Liver (tissue), 9 donors: ENCODE results near the gene TOMT. TPM values are rescaled to one million over a fixed set of nuclear protein-coding genes. Genes with fewer than 3 reads are reported as not detected.

Experiments used
- DNase-seq: peaks from one replicate; pipeline ENCODE4 v3.0.0-alpha.2; 2017; ENCODE audit warnings: low spot score
- H3K27ac ChIP-seq, 2 donors: one replicate each; pipeline ENCODE4 v1.7.0; 2013; ENCODE audit warnings: inconsistent platforms in 2 of 2, low read length in 2 of 2, control low read depth in 1 of 2, low read depth in 1 of 2, mild to moderate bottlenecking in 1 of 2
- H3K27me3 ChIP-seq, 4 donors: one replicate each; pipeline versions ENCODE4 v1.6.1 to v1.7.0; 2013; ENCODE audit warnings: low read length in 3 of 4, inconsistent platforms in 1 of 4, mild to moderate bottlenecking in 1 of 4, moderate library complexity in 1 of 4; ENCODE audit not compliant: control insufficient read depth in 4 of 4, insufficient read depth in 4 of 4
- H3K36me3 ChIP-seq, 4 donors: one replicate each; pipeline versions ENCODE4 v1.6.1 to v1.7.0; 2013; ENCODE audit warnings: low read length in 3 of 4, mild to moderate bottlenecking in 3 of 4, low read depth in 1 of 4, moderate library complexity in 1 of 4; ENCODE audit not compliant: control insufficient read depth in 4 of 4, insufficient read depth in 3 of 4
- H3K4me1 ChIP-seq, 4 donors: one replicate each; pipeline versions ENCODE4 v1.6.1 to v1.7.0; 2013; ENCODE audit warnings: low read length in 3 of 4, mild to moderate bottlenecking in 3 of 4, moderate library complexity in 1 of 4; ENCODE audit not compliant: control insufficient read depth in 4 of 4, insufficient read depth in 4 of 4
- H3K4me3 ChIP-seq, 3 donors: one replicate each; pipeline versions ENCODE4 v1.6.1 to v1.7.0; 2013; ENCODE audit warnings: low read length in 3 of 3, control low read depth in 1 of 3, low read depth in 1 of 3, mild to moderate bottlenecking in 1 of 3
- H3K9ac ChIP-seq, 2 donors: one replicate each; pipeline ENCODE4 v1.7.0; 2013; ENCODE audit warnings: low read length in 2 of 2, mild to moderate bottlenecking in 2 of 2, moderate library complexity in 2 of 2, control low read depth in 1 of 2, low read depth in 1 of 2
- H3K9me3 ChIP-seq, 4 donors: one replicate each; pipeline versions ENCODE4 v1.6.1 to v1.7.0; 2013; ENCODE audit warnings: low read length in 3 of 4; ENCODE audit not compliant: control insufficient read depth in 4 of 4
- EGR1 ChIP-seq, 2 donors: IDR thresholded peaks; 2 replicates each; pipeline ENCODE4 v1.6.1; 2016 to 2018; ENCODE audit warnings: antibody characterized with exemption in 2 of 2, low read depth in 2 of 2
- FOXA1 ChIP-seq: IDR thresholded peaks from 2 replicates; pipeline ENCODE4 v1.6.1; 2016; ENCODE audit warnings: antibody characterized with exemption
- FOXA2 ChIP-seq: IDR thresholded peaks from 2 replicates; pipeline ENCODE4 v1.6.1; 2016; ENCODE audit warnings: antibody characterized with exemption
- GABPA ChIP-seq, 2 donors: IDR thresholded peaks in 1 of 2; conservative IDR thresholded peaks in 1 of 2; 2 replicates each; pipeline ENCODE4 v1.6.1; 2016; ENCODE audit warnings: antibody characterized with exemption in 2 of 2, mild to moderate bottlenecking in 1 of 2, moderate library complexity in 1 of 2
- HNF4A ChIP-seq, 2 donors: conservative IDR thresholded peaks; 2 replicates each; pipeline ENCODE4 v1.6.1; 2016; ENCODE audit warnings: antibody characterized with exemption in 2 of 2, mild to moderate bottlenecking in 2 of 2
- HNF4G ChIP-seq: IDR thresholded peaks from 2 replicates; pipeline ENCODE4 v1.6.1; 2016; ENCODE audit warnings: antibody characterized with exemption
- JUND ChIP-seq, 2 donors: IDR thresholded peaks; 2 replicates each; pipeline ENCODE4 v1.6.1; 2016; ENCODE audit warnings: antibody characterized with exemption in 2 of 2
- NR2F2 ChIP-seq: IDR thresholded peaks from 2 replicates; pipeline ENCODE4 v1.6.1; 2016; ENCODE audit warnings: antibody characterized with exemption
- RAD21 ChIP-seq, 2 donors: IDR thresholded peaks; 2 replicates each; pipeline ENCODE4 v1.6.1; 2016; ENCODE audit warnings: antibody characterized with exemption in 2 of 2, mild to moderate bottlenecking in 2 of 2
- RXRA ChIP-seq, 2 donors: IDR thresholded peaks; 2 replicates each; pipeline ENCODE4 v1.6.1; 2017 to 2018; ENCODE audit warnings: antibody characterized with exemption in 2 of 2, mild to moderate bottlenecking in 1 of 2
- SP1 ChIP-seq: IDR thresholded peaks from 2 replicates; pipeline ENCODE4 v1.6.1; 2018; ENCODE audit warnings: antibody characterized with exemption, mild to moderate bottlenecking
- TAF1 ChIP-seq: conservative IDR thresholded peaks from 2 replicates; pipeline ENCODE4 v1.6.1; 2016; ENCODE audit warnings: antibody characterized with exemption, mild to moderate bottlenecking
- YY1 ChIP-seq: IDR thresholded peaks from 2 replicates; pipeline ENCODE4 v1.6.1; 2016; ENCODE audit warnings: antibody characterized with exemption, mild to moderate bottlenecking
- WGBS: extraction: QIAGEN DNeasy Blood & Tissue Kit; methylation state at CpG from one replicate; pipeline ENCODE4 v1.1.7; 2013; 5-methylcytosine and 5-hydroxymethylcytosine counted together
- polyA plus RNA-seq, 2 donors: library from polyadenylated mRNA; stranded (reverse) in 1 of 2; unstranded in 1 of 2; fragments of 200-250 nt in 1 of 2; fragments of >200 nt in 1 of 2; fragmentation: Nextera tagmentation in 1 of 2; extraction: Ambion mirVana in 1 of 2; gene quantifications; one replicate each; pipeline versions ENCODE4 v1.2.1 to v1.2.3, GENCODE V29; 2013 to 2015
- total RNA-seq, 2 donors: library from RNA; depleted of rRNA; stranded (reverse); fragments of >200 nt; gene quantifications; one replicate each; pipeline ENCODE4 v1.2.3, GENCODE V29; 2014
- TF ChIP-seq, protein P1 (sequence below): IDR thresholded peaks from 2 replicates; pipeline ENCODE4 v1.6.1; 2016; ENCODE audit warnings: antibody characterized with exemption, mild to moderate bottlenecking
- TF ChIP-seq, protein P2 (sequence below): IDR thresholded peaks from 2 replicates; pipeline ENCODE4 v1.6.1; 2016; ENCODE audit warnings: antibody characterized with exemption
- TF ChIP-seq, protein P3 (sequence below): IDR thresholded peaks from 2 replicates; pipeline ENCODE4 v1.6.1; 2016; ENCODE audit warnings: antibody characterized with exemption
- TF ChIP-seq, protein P4 (sequence below): IDR thresholded peaks from 2 replicates; pipeline ENCODE4 v1.6.1; 2016; ENCODE audit warnings: antibody characterized with exemption
- TF ChIP-seq, protein P5 (sequence below): fragments of 150-350 bp; IDR thresholded peaks from 2 replicates; pipeline ENCODE4 v1.5.1; 2017; ENCODE audit warnings: improper control_type of control experiment, low read depth, low read length; ENCODE audit not compliant: missing input control
- donor health status: healthy.
- donor health status: healthy.
- donor health status: healthy.
- donor health status: healthy.
- donor health status: healthy.

Gene TOMT
- total and polyA plus RNA-seq, 4 donors = 0.33 TPM; not detected in 3

DNA sequence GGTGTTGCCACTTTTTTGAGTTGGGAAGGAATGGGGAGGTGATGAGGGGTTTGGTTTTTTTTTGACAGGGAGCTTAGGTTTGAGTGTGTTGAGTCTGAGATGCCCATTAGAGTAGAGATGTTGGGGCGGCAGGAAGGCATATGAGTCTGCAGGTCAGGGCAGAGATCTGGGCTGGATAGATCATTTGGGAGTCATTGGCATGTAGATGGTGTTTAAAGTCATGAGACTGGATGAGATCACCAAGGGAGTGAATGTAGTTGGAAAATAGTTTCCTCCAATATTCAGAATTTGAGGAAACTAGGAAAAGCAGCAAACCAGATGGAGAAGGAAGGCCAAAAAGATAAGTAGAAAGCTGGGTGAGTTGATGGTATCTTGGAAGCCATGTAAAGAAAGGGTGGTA lies 8.8 kb downstream of the TOMT start (continued):
- TF ChIP-seq, protein P1, sequence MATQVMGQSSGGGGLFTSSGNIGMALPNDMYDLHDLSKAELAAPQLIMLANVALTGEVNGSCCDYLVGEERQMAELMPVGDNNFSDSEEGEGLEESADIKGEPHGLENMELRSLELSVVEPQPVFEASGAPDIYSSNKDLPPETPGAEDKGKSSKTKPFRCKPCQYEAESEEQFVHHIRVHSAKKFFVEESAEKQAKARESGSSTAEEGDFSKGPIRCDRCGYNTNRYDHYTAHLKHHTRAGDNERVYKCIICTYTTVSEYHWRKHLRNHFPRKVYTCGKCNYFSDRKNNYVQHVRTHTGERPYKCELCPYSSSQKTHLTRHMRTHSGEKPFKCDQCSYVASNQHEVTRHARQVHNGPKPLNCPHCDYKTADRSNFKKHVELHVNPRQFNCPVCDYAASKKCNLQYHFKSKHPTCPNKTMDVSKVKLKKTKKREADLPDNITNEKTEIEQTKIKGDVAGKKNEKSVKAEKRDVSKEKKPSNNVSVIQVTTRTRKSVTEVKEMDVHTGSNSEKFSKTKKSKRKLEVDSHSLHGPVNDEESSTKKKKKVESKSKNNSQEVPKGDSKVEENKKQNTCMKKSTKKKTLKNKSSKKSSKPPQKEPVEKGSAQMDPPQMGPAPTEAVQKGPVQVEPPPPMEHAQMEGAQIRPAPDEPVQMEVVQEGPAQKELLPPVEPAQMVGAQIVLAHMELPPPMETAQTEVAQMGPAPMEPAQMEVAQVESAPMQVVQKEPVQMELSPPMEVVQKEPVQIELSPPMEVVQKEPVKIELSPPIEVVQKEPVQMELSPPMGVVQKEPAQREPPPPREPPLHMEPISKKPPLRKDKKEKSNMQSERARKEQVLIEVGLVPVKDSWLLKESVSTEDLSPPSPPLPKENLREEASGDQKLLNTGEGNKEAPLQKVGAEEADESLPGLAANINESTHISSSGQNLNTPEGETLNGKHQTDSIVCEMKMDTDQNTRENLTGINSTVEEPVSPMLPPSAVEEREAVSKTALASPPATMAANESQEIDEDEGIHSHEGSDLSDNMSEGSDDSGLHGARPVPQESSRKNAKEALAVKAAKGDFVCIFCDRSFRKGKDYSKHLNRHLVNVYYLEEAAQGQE = no peak

DNA sequence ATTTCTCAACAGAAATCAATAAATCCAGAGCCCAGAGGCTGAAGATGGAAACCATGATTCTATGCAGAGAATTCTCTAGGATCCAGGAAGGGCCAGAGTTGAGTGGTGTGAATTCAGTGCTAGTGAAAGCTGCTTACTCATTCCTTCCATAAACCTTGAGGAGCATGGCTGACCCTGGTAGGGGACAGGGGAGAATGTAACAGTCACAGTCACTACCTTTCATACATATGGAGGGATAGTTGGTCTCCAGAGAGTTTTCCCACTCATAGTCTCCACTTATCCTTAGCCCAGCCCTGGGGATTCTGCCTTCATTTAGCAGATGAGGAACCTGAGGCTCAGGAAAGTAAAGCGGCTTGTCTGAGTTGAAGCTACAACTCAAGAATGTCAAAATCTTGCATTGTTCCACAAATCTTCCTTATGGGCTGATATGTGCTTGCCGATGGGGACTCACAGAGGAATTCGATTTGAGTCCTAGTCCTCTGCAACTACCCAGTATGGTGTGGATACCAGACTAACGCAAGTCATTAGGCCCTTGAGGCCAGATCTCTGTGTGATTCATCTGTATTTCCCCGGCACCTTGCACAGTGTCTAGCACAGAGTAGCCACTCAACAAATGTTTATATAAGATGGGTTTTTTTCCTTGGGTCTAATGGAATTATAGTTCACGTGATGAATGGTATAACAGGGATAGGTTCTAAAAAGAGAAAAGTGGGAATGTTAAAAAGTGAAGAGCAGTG lies 10.5 kb downstream of the TOMT start:
- 94% methylated on average over 6 of the region's 6 CpGs for WGBS
- Histone ChIP-seq H3K4me1 (peaks cover 0 to 12% (median 7%) of the 10 kb centered on the region in 4 donors), H3K27me3 (no peaks in the 10 kb centered on the region), H3K27ac (no peak overlapping the region), H3K4me3 (no peak overlapping the region), H3K9me3 (no peaks in the 10 kb centered on the region), H3K36me3 (no peaks in the 10 kb centered on the region), H3K9ac (no peak overlapping the region)
- TF ChIP-seq, protein P2, sequence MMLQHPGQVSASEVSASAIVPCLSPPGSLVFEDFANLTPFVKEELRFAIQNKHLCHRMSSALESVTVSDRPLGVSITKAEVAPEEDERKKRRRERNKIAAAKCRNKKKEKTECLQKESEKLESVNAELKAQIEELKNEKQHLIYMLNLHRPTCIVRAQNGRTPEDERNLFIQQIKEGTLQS = no peak
- TF ChIP-seq NR2F2 = no peak
- TF ChIP-seq, protein P1 = no peak
- TF ChIP-seq, protein P3, sequence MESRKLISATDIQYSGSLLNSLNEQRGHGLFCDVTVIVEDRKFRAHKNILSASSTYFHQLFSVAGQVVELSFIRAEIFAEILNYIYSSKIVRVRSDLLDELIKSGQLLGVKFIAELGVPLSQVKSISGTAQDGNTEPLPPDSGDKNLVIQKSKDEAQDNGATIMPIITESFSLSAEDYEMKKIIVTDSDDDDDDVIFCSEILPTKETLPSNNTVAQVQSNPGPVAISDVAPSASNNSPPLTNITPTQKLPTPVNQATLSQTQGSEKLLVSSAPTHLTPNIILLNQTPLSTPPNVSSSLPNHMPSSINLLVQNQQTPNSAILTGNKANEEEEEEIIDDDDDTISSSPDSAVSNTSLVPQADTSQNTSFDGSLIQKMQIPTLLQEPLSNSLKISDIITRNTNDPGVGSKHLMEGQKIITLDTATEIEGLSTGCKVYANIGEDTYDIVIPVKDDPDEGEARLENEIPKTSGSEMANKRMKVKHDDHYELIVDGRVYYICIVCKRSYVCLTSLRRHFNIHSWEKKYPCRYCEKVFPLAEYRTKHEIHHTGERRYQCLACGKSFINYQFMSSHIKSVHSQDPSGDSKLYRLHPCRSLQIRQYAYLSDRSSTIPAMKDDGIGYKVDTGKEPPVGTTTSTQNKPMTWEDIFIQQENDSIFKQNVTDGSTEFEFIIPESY = no peak
- TF ChIP-seq HNF4G = no peak
- TF ChIP-seq, protein P4, sequence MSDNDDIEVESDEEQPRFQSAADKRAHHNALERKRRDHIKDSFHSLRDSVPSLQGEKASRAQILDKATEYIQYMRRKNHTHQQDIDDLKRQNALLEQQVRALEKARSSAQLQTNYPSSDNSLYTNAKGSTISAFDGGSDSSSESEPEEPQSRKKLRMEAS = no peak
- TF ChIP-seq TAF1 = no peak
- TF ChIP-seq, protein P5, sequence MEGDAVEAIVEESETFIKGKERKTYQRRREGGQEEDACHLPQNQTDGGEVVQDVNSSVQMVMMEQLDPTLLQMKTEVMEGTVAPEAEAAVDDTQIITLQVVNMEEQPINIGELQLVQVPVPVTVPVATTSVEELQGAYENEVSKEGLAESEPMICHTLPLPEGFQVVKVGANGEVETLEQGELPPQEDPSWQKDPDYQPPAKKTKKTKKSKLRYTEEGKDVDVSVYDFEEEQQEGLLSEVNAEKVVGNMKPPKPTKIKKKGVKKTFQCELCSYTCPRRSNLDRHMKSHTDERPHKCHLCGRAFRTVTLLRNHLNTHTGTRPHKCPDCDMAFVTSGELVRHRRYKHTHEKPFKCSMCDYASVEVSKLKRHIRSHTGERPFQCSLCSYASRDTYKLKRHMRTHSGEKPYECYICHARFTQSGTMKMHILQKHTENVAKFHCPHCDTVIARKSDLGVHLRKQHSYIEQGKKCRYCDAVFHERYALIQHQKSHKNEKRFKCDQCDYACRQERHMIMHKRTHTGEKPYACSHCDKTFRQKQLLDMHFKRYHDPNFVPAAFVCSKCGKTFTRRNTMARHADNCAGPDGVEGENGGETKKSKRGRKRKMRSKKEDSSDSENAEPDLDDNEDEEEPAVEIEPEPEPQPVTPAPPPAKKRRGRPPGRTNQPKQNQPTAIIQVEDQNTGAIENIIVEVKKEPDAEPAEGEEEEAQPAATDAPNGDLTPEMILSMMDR = no peak
- TF ChIP-seq SP1 = no peak
- no peak for TF ChIP-seq FOXA1
- TF ChIP-seq GABPA (IDR thresholded peaks at IDR 0.05 in 1 of 2, conservative IDR thresholded peaks at IDR 0.05 in 1 of 2) = no peak
- TF ChIP-seq EGR1 (IDR thresholded peaks at IDR 0.05; ENCODE audit: low read depth in 2 of 2) = no peak
- TF ChIP-seq YY1 = no peak
- no peak for TF ChIP-seq RAD21 (IDR thresholded peaks at IDR 0.05)
- no peak for TF ChIP-seq FOXA2
- TF ChIP-seq RXRA (IDR thresholded peaks at IDR 0.05) = no peak
- TF ChIP-seq HNF4A (conservative IDR thresholded peaks at IDR 0.05) = no peak
- no peak for TF ChIP-seq JUND (IDR thresholded peaks at IDR 0.05)
- DNase-seq = no peak
